DND-41 (cell line): ENCODE measurements around the gene TTLL6.
"Not testable (repeated sequence)": the region's sequence is repeated elsewhere in the genome, so short reads cannot be mapped to it uniquely, and the experiment has no call there.

Experiments used
- ATAC-seq: fragments of 200-7000 bp; cut with Tn5 transposase; 3 replicates; pipeline ENCODE4 v1.9.1; 2021; ENCODE audit warnings: low read depth; ENCODE audit not compliant: insufficient read depth
- DNase-seq: peaks from one replicate; pipeline ENCODE4 v3.0.0-alpha.2; 2020
- H2AFZ ChIP-seq: 2 replicates; pipeline ENCODE4 v1.6.0; 2012; ENCODE audit warnings: low read depth, low read length
- H3K27ac ChIP-seq: 2 replicates; pipeline ENCODE4 v1.5.1; 2012; ENCODE audit warnings: low read length, inconsistent platforms
- H3K27me3 ChIP-seq: fragments of 200-600 bp; sonication (generic); 2 replicates; pipeline ENCODE4 v1.6.0; 2012; ENCODE audit warnings: low read length, mild to moderate bottlenecking, inconsistent platforms; ENCODE audit not compliant: insufficient read depth, poor library complexity
- H3K36me3 ChIP-seq: 2 replicates; pipeline ENCODE4 v1.5.1; 2012; ENCODE audit warnings: low read length, inconsistent platforms; ENCODE audit not compliant: insufficient read depth
- H3K4me1 ChIP-seq: 2 replicates; pipeline ENCODE4 v1.5.1; 2012; ENCODE audit warnings: mild to moderate bottlenecking, low read length; ENCODE audit not compliant: insufficient read depth
- H3K4me2 ChIP-seq: 2 replicates; pipeline ENCODE4 v1.6.0; 2012; ENCODE audit warnings: mild to moderate bottlenecking, moderate library complexity, low read length, inconsistent platforms; ENCODE audit not compliant: insufficient read depth
- H3K4me3 ChIP-seq, 2 experiments: fragments of 200-600 bp in 1 of 2; shearing (Covaris generic) in 1 of 2; 2 replicates each; pipeline ENCODE4 v1.5.1; 2012 to 2016; ENCODE audit warnings: inconsistent platforms in 2 of 2, low read length in 2 of 2, mild to moderate bottlenecking in 2 of 2, low read depth in 1 of 2, moderate library complexity in 1 of 2
- H3K79me2 ChIP-seq: 2 replicates; pipeline ENCODE4 v1.6.0; 2012; ENCODE audit warnings: low read length, inconsistent platforms; ENCODE audit not compliant: insufficient read depth
- H3K9ac ChIP-seq: 2 replicates; pipeline ENCODE4 v1.6.0; 2012; ENCODE audit warnings: low read depth, mild to moderate bottlenecking, inconsistent platforms, low read length, moderate library complexity
- H3K9me3 ChIP-seq: 2 replicates; pipeline ENCODE4 v1.5.1; 2012; ENCODE audit warnings: low read length, moderate library complexity, mild to moderate bottlenecking, inconsistent platforms; ENCODE audit not compliant: insufficient read depth, severe bottlenecking
- H4K20me1 ChIP-seq: 2 replicates; pipeline ENCODE4 v1.6.0; 2012; ENCODE audit warnings: low read length; ENCODE audit not compliant: insufficient read depth
- EZH2 ChIP-seq: IDR thresholded peaks from 3 replicates; pipeline ENCODE4 v1.6.1; 2012; ENCODE audit warnings: borderline replicate concordance, low read depth, mild to moderate bottlenecking, moderate library complexity, low read length, inconsistent platforms; ENCODE audit not compliant: severe bottlenecking
- TF ChIP-seq, protein P1 (sequence below): IDR thresholded peaks from 2 replicates; pipeline ENCODE4 v1.5.1; 2012; ENCODE audit warnings: borderline replicate concordance, low read length, moderate library complexity, mild to moderate bottlenecking; ENCODE audit not compliant: poor library complexity, severe bottlenecking; ENCODE audit errors: extremely low read depth

The TTLL6 gene

DNA sequence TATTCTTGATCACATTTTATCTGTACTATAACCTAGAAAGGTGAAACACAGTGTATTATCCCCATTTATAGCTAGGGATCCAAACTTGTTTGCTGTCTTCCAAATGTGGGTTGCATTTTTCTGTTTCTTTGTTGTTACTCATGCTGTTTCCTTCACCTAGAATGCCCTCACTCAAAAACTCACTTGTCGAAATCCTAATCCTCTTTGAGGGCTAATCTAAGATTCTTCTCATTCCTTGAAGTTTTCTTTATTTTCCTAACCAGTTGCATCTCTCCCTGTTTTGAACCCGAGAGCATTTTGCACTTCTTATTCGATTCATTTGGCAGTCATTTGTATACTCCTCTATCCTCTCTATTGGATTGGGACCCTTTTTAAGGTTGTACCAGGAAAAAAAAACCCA is 23.4 kb upstream of the TTLL6 start:
- H3K4me2 ChIP-seq: peak overlapping the region; percentile 54

DNA sequence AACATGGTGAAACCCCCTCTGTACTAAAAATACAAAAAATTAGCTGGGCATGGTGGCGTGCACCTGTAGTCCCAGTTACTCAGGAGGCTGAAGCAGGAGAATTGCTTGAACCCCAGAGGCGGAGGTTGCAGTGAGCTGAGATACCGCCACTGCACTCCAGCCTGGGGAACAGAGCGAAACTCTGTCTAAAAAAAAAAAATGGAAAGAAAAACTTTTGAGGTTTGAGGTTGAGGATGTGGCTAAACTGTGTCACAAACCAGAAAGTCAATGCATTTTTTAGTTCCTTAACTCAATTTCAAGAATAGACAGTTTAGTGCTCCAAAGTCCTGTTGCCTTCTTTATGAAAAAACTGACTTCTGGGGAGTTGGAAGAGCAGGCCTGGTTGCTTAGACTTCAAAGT is 20.4 kb upstream of the TTLL6 start:
- not testable (repeated sequence) for H3K27me3 ChIP-seq, H4K20me1 ChIP-seq, H2AFZ ChIP-seq, H3K9me3 ChIP-seq
- H3K9ac ChIP-seq: peak overlapping the region; percentile 52
- peaks cover 85% of the 10 kb centered on the region for H3K79me2 ChIP-seq
- H3K4me3 ChIP-seq: peak overlapping the region in 1 of 2 experiments; percentile 49; a peak in 1 of 4 replicates
- H3K27ac ChIP-seq: peak overlapping the region; percentile 83
- H3K4me2 ChIP-seq: peak overlapping the region; percentile 62
- ATAC-seq (peak; percentile 75), DNase-seq (peak; percentile 70)
- peaks cover 87% of the 10 kb centered on the region for H3K4me1 ChIP-seq
- peaks cover 12% of the 10 kb centered on the region for H3K36me3 ChIP-seq

More for the DNA sequence above, 23.4 kb upstream of the TTLL6 start:
- TF ChIP-seq EZH2: no peak
- TF ChIP-seq, protein P1, sequence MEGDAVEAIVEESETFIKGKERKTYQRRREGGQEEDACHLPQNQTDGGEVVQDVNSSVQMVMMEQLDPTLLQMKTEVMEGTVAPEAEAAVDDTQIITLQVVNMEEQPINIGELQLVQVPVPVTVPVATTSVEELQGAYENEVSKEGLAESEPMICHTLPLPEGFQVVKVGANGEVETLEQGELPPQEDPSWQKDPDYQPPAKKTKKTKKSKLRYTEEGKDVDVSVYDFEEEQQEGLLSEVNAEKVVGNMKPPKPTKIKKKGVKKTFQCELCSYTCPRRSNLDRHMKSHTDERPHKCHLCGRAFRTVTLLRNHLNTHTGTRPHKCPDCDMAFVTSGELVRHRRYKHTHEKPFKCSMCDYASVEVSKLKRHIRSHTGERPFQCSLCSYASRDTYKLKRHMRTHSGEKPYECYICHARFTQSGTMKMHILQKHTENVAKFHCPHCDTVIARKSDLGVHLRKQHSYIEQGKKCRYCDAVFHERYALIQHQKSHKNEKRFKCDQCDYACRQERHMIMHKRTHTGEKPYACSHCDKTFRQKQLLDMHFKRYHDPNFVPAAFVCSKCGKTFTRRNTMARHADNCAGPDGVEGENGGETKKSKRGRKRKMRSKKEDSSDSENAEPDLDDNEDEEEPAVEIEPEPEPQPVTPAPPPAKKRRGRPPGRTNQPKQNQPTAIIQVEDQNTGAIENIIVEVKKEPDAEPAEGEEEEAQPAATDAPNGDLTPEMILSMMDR: no peak
- peaks cover 4% of the 10 kb centered on the region for H3K9me3 ChIP-seq
- peaks cover 59% of the 10 kb centered on the region for H3K4me1 ChIP-seq
- H4K20me1 ChIP-seq: peaks cover 3% of the 10 kb centered on the region; the same call in 1 of the 2 replicates
- H3K27me3 ChIP-seq: no peaks in the 10 kb centered on the region
- H2AFZ ChIP-seq: no peak overlapping the region
- H3K4me3 ChIP-seq: 0 out of 4 replicates have a peak overlapping the region, but pooled peaks of 1 of the 2 experiments have one; percentile 31
- H3K36me3 ChIP-seq: peaks cover 35% of the 10 kb centered on the region
- H3K27ac ChIP-seq: peak overlapping the region; percentile 73
- peaks cover 63% of the 10 kb centered on the region for H3K79me2 ChIP-seq
- H3K9ac ChIP-seq: peak overlapping the region; percentile 34
- DNase-seq: no peak
- ATAC-seq: no peak

DNA sequence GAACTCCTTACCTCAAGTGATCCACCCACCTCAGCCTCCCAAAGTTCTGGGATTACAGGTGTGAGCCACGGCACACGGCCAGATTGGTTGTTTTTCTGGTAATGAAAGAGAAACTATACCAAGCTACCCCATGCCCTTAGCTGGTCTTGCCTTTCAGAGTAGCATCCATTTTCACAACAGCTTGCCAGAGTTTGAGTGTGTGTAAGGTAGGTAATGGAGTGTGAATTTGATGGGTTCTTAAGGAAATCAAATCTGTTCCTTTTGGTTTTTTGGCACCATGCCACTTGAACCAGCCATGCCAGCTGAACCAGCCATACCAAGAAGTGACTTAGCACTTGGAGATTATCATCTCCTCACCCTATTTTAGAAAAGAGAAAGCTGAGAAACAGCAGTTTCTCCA is 18.9 kb upstream of the TTLL6 start:
- peaks cover 3% of the 10 kb centered on the region for H3K36me3 ChIP-seq
- peaks cover 88% of the 10 kb centered on the region for H3K4me1 ChIP-seq
- peaks cover 87% of the 10 kb centered on the region for H3K79me2 ChIP-seq
- TF ChIP-seq EZH2: no peak
- TF ChIP-seq, protein P1: no peak
- H3K27ac ChIP-seq: peak overlapping the region; percentile 44
- ATAC-seq: no peak
- no peak overlapping the region for H2AFZ ChIP-seq
- no peak overlapping the region for H3K9ac ChIP-seq
- no peak for DNase-seq
- H3K9me3 ChIP-seq: peaks cover 4% of the 10 kb centered on the region
- no peak overlapping the region for H3K4me2 ChIP-seq
- H3K27me3 ChIP-seq: no peaks in the 10 kb centered on the region
- H3K4me3 ChIP-seq: no peak overlapping the region
- H4K20me1 ChIP-seq: peaks cover 18% of the 10 kb centered on the region; the same call in 1 of the 2 replicates

DNA sequence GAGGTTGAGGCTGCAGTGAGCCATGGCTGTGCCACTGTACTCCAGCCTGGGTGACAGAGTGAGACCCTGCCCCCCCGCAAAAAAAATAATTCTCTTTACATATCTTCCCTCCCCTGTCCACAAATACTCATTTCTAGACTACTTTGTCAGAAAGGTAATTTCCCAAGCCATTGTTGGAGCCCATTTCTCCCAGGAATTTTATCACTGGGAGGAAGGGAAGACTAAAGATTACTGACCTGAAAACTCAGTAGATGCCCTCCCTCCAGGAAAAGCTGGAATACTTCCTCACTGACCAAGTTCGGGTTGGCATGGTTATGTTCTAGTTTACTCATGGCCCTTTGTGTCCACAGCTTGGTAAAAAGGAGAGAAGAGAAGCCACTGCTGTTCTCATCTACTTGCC is 17.9 kb upstream of the TTLL6 start:
- H3K36me3 ChIP-seq: peaks cover 3% of the 10 kb centered on the region
- DNase-seq: no peak
- no peak for ATAC-seq
- no peak overlapping the region for H3K27ac ChIP-seq
- H4K20me1 ChIP-seq: peaks cover 18% of the 10 kb centered on the region; the same call in 1 of the 2 replicates
- peaks cover 4% of the 10 kb centered on the region for H3K9me3 ChIP-seq
- no peak overlapping the region for H3K4me2 ChIP-seq
- H3K4me1 ChIP-seq: peaks cover 84% of the 10 kb centered on the region
- H2AFZ ChIP-seq: no peak overlapping the region
- TF ChIP-seq, protein P1: no peak
- no peak for TF ChIP-seq EZH2
- no peak overlapping the region for H3K9ac ChIP-seq
- H3K79me2 ChIP-seq: peaks cover 79% of the 10 kb centered on the region
- H3K27me3 ChIP-seq: no peaks in the 10 kb centered on the region
- no peak overlapping the region for H3K4me3 ChIP-seq
